NT2/D1 (cell line): ENCODE measurements around the gene C16orf74.

ENCODE experiments used
- SUZ12 ChIP-seq: IDR thresholded peaks from 2 replicates; pipeline ENCODE4 v1.6.1; 2011; ENCODE audit not compliant: insufficient read length, insufficient read depth; ENCODE audit errors: extremely low read depth
- YY1 ChIP-seq: IDR thresholded peaks from 2 replicates; pipeline ENCODE4 v1.6.1; 2011; ENCODE audit not compliant: insufficient read length, insufficient read depth
- ZNF274 ChIP-seq: IDR thresholded peaks from 2 replicates; pipeline ENCODE4 v1.6.1; 2011; ENCODE audit warnings: mild to moderate bottlenecking, low read depth, low read length

DNA sequence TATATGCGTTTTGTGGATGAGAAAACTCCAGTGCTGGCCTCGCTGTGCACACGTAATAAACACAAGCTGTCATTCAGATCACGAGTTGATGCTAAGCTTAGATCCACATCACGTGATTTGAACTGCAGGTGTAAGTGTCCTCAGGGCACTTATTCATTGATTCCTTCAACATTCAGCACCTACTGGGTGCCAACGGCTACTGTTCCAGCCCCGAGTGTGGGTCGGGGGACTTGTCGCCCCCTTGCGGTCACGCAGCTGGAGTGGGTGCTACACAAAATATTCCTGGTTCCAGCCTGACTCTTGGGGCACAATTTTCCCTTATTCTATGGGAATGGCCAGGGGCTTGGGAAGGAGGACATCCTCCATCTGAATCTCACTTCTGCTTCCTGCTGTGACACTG lies 32.2 kb downstream of the C16orf74 start:
- no peak for TF ChIP-seq YY1
- no peak for TF ChIP-seq SUZ12
- TF ChIP-seq ZNF274, result no peak
